Subcutaneous adipose tissue (tissue), 4 donors: ENCODE results near the gene MSI2. TPM values are rescaled to one million over a fixed set of nuclear protein-coding genes. Genes with fewer than 3 reads are reported as not detected.

Experiments
- CTCF ChIP-seq: fragments of 450-650 bp; IDR thresholded peaks from one replicate; pipeline ENCODE4 v1.5.1; 2016; ENCODE audit warnings: low read depth, mild to moderate bottlenecking, control low read depth, antibody characterized with exemption, moderate library complexity
- total RNA-seq, 4 donors: library from RNA; depleted of rRNA; stranded (reverse); fragments of >200 nt; gene quantifications; one replicate each; pipeline ENCODE4 v1.1.0, GENCODE V29; 2016

MSI2 gene
- total RNA-seq, 4 donors from 2014 or later: 9.5 to 12.9 (median 10.9) TPM

- TF ChIP-seq CTCF: no peak
Measured at GRCh38 chr17:57373756-57374155, 117.4 kb downstream of the MSI2 start.

GRCh38 chr17:57375040-57375769 is 118.9 kb downstream of the MSI2 start:
- no peak for TF ChIP-seq CTCF

GRCh38 chr17:57375770-57376225 is 119.5 kb downstream of the MSI2 start:
- no peak for TF ChIP-seq CTCF

- TF ChIP-seq CTCF: no peak
Measured at GRCh38 chr17:57377094-57377493, 120.8 kb downstream of the MSI2 start.

- TF ChIP-seq CTCF: no peak
Measured at GRCh38 chr17:57379237-57379894, 123.0 kb downstream of the MSI2 start.

GRCh38 chr17:57379895-57380434 is 123.6 kb downstream of the MSI2 start:
- TF ChIP-seq CTCF: no peak

GRCh38 chr17:57381498-57381897 is 125.2 kb downstream of the MSI2 start:
- TF ChIP-seq CTCF: no peak
